Breast epithelium (tissue), 3 donors: Measurements from ENCODE around the gene ZNF423.

ENCODE experiments used
- POLR2A ChIP-seq: fragments of 450-650 bp; IDR thresholded peaks from one replicate; pipeline ENCODE4 v1.6.1; 2016; ENCODE audit warnings: antibody characterized with exemption, mild to moderate bottlenecking, moderate library complexity
- POLR2AphosphoS5 ChIP-seq, 3 donors: sonication (generic); formaldehyde crosslinking; IDR thresholded peaks; one replicate each; pipeline ENCODE4 v1.6.1; 2017; ENCODE audit warnings: antibody characterized with exemption in 3 of 3

DNA sequence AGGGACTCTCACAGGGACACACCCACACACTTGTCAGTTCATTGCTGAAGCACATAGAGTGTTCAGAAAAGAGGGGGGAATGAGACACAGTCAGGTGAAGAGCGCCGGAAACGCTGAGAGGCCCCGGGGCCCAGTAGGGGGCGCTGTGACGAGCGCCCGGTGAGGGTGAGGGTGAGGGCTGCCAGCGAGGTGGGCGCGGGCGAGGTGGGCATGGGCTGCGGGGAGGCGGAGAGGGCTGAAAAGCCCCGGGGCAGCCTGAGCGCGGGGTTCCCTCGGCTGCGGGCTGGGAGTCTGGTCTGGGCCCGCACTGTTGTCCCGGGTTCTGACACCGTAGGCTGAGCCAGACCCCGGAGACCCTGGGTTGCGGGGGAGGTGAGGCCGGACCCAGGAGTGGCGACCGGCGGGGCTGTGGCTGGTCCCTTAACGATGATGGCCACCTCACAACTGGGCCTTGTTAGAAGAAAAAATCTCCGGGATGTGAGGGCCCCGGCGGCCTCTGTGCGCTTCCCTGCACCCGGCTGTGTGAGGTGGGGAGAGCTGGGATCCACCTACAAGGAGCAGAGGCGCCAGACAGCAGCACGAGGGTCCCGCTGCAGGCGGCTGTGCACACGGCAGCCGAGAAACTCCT is 390.9 kb downstream of the ZNF423 start:
- TF ChIP-seq POLR2A (no peak), POLR2AphosphoS5 (IDR thresholded peaks at IDR 0.05) (no peak)
